GM19372 (cell line): ENCODE results near the gene FLYWCH2.

Experiments
- ATAC-seq: cut with Tn5 transposase; IDR thresholded peaks from one replicate; pipeline ENCODE4 v1.9.1; 2021; ENCODE audit warnings: mild to moderate bottlenecking, low read depth, moderate library complexity; ENCODE audit not compliant: unreplicated experiment

Gene FLYWCH2, protein sequence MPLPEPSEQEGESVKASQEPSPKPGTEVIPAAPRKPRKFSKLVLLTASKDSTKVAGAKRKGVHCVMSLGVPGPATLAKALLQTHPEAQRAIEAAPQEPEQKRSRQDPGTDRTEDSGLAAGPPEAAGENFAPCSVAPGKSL

DNA sequence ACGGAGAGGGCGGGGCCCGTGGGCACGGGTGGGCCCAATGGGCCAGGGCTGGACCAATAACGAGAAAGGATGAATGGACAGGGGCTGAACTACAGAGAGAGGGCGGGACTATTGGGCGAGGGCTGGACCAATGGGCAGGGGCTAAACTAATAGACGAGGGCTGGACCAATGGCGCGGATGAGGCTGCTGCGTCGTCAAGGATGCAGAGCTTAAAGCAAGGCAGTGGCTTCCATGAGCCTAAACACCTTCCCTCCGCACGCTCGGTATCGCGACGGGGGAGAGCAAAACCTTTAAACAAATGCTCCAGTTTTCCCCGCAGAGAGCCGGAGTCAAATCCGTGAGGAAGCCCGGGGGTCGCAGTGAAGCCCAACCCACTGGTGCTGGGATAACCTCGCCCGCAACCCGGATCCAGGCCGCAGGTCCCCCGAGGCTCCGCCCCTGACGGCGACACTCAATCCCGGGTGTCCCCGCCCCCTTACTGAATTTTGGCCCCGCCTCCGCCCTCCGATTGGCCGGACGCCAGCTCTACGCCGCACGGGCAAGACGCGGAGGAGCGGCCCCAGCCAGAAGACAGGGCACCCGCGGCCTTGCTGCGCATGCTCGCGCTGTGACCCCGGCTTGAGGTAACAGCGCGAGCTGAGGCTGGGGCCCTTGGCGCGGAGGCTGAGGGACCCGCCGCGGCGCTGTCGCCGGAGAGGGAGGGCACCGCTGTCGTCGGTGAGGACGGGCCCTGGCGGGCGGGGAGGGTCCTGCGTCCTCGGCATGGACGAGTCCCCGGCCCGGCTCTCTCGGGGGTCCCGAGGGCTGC is at the start of gene FLYWCH2:
Gene FLYWCH2 (plus strand): TSS at position 566 of the 808 bp plus-strand sequence. CDS start 13,235 bp downstream, outside the sequence.
- ATAC-seq = peak; percentile 84

DNA sequence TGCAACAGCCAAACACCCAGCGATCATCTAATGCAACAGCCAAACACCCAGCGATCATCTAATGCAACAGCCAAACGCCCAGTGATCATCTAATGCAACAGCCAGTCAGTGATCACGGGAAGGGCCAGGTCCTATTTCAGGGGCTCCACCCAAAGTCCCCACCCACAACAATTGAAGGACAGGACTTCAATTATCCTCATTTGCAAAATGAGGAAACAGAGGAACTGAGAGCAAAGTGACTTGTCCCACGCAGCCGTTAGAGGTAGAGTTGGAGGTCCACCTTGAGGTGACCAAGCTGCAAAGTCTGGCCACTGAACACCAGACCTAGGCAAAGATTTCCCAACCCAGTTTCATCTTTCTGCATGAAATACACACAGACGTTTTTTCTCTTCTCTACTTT is 49.2 kb upstream of the FLYWCH2 start:
- no peak for ATAC-seq

- ATAC-seq = no peak
Measured at GRCh38 chr16:2834968-2835367, 48.0 kb upstream of the FLYWCH2 start.

- ATAC-seq = no peak
Measured at GRCh38 chr16:2835638-2836493, 47.1 kb upstream of the FLYWCH2 start.

DNA sequence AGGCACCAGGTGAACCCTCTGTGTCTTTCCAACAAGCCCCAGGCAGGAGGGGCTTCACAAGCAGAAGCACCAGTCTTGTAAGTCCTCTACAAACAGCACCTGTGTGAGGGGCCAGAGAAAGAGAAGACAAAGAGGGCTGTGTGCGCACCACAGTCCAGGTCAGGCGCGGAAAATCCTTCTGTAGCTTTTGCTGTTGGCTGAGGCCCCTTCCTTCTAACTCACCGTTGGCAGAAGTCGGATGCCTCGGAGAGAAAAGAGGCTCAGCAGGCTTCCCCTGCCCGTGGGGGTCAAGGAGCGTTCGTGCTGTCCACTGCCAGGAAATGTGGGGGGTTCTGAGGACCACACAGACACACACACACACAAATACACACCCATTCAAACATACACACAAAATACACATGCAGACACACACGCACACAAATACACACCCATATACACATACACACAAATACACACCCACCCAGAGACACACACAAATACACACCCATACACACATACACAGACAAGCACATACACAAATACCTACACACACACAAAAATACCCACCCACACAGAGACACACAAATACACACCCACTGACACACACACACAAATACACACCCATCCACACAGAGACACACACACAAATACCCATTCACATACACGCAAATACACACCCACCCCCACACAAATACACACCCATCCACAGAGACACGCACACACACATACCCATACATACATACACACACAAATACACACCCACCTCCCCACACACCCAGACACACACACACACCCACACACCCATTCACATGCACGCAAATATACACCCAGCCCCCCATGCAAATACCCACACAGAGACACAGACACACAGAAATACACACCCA is 46.1 kb upstream of the FLYWCH2 start:
- no peak for ATAC-seq

- no peak for ATAC-seq
Measured at GRCh38 chr16:2838928-2839327, 44.1 kb upstream of the FLYWCH2 start.

- no peak for ATAC-seq
Measured at GRCh38 chr16:2839650-2840450, 43.2 kb upstream of the FLYWCH2 start.

GRCh38 chr16:2840914-2841313 is 42.1 kb upstream of the FLYWCH2 start:
- ATAC-seq = no peak

- no peak for ATAC-seq
Measured at GRCh38 chr16:2841606-2842339, 41.2 kb upstream of the FLYWCH2 start.

GRCh38 chr16:2842340-2843000 is 40.5 kb upstream of the FLYWCH2 start:
- no peak for ATAC-seq

DNA sequence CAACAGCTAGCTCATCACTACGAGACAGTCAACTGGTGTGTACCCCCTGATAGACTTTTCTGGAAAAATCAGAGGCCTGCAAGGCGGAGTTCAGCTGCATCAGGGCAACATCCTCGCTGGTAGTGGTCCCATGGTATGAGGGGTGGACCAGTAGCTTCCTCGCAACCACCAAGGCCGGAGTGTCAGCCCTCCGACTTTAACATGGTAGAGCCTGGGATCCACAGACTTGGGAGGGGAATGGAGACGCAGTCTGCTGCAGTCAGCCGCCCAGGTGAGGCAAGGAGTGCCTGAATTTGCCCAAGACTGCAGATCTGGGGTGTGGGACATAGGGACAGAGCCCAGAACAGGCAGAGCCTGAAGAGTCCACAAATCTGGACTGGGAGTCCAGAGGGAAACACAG is 39.5 kb upstream of the FLYWCH2 start:
- ATAC-seq = no peak

DNA sequence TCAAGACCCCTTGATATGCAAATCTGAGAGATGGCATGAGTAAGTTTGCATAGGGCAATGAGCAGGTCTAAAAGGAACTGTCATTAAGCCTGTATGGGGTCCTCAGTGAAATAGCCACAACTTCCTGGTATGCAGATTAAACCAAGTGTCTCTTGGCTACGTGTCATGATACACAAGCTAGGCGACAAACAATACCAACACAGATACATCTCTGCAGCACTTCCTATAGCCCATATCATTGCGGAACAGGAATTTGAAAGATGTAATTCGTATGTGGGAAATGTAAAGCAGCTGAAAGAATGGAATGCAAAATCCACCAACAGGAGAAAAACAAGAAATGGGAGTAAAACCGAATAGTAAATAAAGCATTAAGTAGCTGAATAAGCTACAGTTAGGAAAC is 37.9 kb upstream of the FLYWCH2 start:
- no peak for ATAC-seq

GRCh38 chr16:2846511-2847310 is 36.3 kb upstream of the FLYWCH2 start:
- ATAC-seq = no peak

- no peak for ATAC-seq
Measured at GRCh38 chr16:2848933-2849725, 33.9 kb upstream of the FLYWCH2 start.

GRCh38 chr16:2852003-2852730 is 30.8 kb upstream of the FLYWCH2 start:
- no peak for ATAC-seq
